ENCODE measurements around the gene PLCB2.

Gene PLCB2

DNA sequence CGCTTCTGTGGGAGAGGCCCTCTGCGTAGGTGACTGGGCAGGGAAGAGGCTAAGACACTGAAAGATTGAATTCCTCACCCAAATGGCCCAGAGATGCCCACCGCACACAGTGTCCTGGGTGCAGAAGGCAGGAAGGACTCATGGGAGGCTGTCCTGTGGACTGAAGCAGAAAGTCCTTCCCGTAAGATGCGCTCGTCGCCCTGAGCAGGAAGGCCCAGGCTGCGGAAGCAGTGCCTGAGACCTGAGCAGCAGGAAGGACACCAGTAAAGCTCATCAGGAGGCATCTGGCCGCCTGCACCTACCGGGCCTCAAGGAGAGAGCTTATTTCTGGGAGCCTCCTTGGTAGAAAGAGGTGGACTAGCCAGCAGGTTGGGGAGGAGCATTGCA lies 65.5 kb downstream of the PLCB2 start:
- TF ChIP-seq CTCF (IDR thresholded peaks at IDR 0.05; ENCODE audit: low read depth, low read length), result no peak
- no peak for DNase-seq (ENCODE audit: low read depth in 2 of 2)
- H3K4me3 ChIP-seq (replicated peaks in 1 of 2; ENCODE audit: low read depth in 2 of 2, low read length in 2 of 2), result no peak overlapping the region

- TF ChIP-seq CTCF (IDR thresholded peaks at IDR 0.05; ENCODE audit: low read depth, low read length), result no peak
- no peak overlapping the region for H3K4me3 ChIP-seq (replicated peaks in 1 of 2; ENCODE audit: low read depth in 2 of 2, low read length in 2 of 2)
- no peak for DNase-seq (ENCODE audit: low read depth in 2 of 2)
Measured at GRCh38 chr15:40241269-40242212, 66.2 kb downstream of the PLCB2 start.

GRCh38 chr15:40240619-40241221 lies 67.0 kb downstream of the PLCB2 start:
- TF ChIP-seq CTCF (IDR thresholded peaks at IDR 0.05; ENCODE audit: low read depth, low read length), result no peak
- no peak for DNase-seq (ENCODE audit: low read depth in 2 of 2)
- H3K4me3 ChIP-seq (replicated peaks in 1 of 2; ENCODE audit: low read depth in 2 of 2, low read length in 2 of 2), result no peak overlapping the region

GRCh38 chr15:40239693-40240618 lies 67.8 kb downstream of the PLCB2 start:
- DNase-seq (ENCODE audit: low read depth in 2 of 2), result no peak
- no peak overlapping the region for H3K4me3 ChIP-seq (replicated peaks in 1 of 2; ENCODE audit: low read depth in 2 of 2, low read length in 2 of 2)
- TF ChIP-seq CTCF (IDR thresholded peaks at IDR 0.05; ENCODE audit: low read depth, low read length), result no peak

DNA sequence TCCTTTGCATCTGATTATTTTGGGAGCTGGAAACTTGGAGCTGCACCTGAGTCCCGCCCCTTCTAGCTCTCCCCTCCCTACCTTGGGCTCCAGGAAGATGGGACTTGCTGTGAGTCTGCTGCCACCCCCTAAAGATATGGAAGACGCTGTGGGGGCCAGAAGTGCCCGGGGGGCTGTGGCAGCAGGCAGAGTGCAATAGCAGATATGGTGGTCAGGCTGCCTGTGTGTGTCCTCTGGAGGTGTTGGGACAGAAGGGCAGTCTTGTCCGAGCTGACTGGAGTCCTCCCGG lies 68.4 kb downstream of the PLCB2 start:
- no peak for DNase-seq (ENCODE audit: low read depth in 2 of 2)
- no peak for TF ChIP-seq CTCF (IDR thresholded peaks at IDR 0.05; ENCODE audit: low read depth, low read length)
- H3K4me3 ChIP-seq (replicated peaks in 1 of 2; ENCODE audit: low read depth in 2 of 2, low read length in 2 of 2), result peak overlapping the region; percentile 30 to 35

- peak within 1 kb of the TSS; percentile 30 to 35 for H3K4me3 ChIP-seq (replicated peaks in 1 of 2; ENCODE audit: low read depth in 2 of 2, low read length in 2 of 2)
- TF ChIP-seq CTCF (IDR thresholded peaks at IDR 0.05; ENCODE audit: low read depth, low read length), result no peak
- DNase-seq (ENCODE audit: low read depth in 2 of 2), result peak; percentile 44 to 45
Measured at GRCh38 chr15:40238532-40239403, 69.0 kb downstream of the PLCB2 start, which contains the start of gene PAK6. TSS of gene PAK6 (plus strand) at chr15:40239063. CDS start at chr15:40264786, 25,723 bp downstream.

All from cardiac fibroblast (primary cell).